HG02571 (cell line): ENCODE data around the gene MLLT3.
A peak's percentile ranks its signal among the peaks of the same experiment; 100 is the strongest.

Experiments used
- ATAC-seq: cut with Tn5 transposase; IDR thresholded peaks from one replicate; pipeline ENCODE4 v1.9.1; 2021; ENCODE audit warnings: mild to moderate bottlenecking, moderate library complexity; ENCODE audit not compliant: unreplicated experiment

MLLT3 gene

GRCh38 chr9:20524776-20525175, 97.5 kb downstream of the MLLT3 start:
- ATAC-seq: no peak

GRCh38 chr9:20518737-20519136, 103.6 kb downstream of the MLLT3 start:
- ATAC-seq: no peak

GRCh38 chr9:20513126-20513913, 109.0 kb downstream of the MLLT3 start:
- ATAC-seq: no peak

DNA sequence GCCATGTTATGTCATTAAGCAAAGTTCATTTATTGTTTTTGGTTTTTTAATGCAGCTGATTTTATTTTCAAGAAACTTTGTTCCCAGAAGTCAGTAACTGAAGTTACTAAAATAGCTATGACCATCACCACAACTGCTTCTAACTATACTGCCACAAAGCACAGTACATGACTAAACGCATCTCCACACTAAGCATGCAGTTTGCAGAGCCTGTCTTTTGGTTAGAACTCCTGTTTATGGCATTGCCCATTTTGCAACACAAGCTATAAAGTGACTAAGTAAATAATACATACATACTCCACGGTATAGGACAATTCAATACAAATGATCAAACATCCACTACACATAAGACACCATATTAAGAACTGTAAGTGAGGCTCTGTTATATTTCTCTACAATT, 109.7 kb downstream of the MLLT3 start:
- no peak for ATAC-seq

- ATAC-seq: no peak
Observed at GRCh38 chr9:20512106-20512505, 110.2 kb downstream of the MLLT3 start.

GRCh38 chr9:20511686-20512085, 110.6 kb downstream of the MLLT3 start:
- no peak for ATAC-seq

- no peak for ATAC-seq
Observed at GRCh38 chr9:20509466-20509865, 112.8 kb downstream of the MLLT3 start.

- peak; percentile 63 for ATAC-seq
Observed at GRCh38 chr9:20508242-20508641, 114.1 kb downstream of the MLLT3 start.

GRCh38 chr9:20507431-20507830, 114.9 kb downstream of the MLLT3 start:
- ATAC-seq: no peak

GRCh38 chr9:20506099-20506900, 116.0 kb downstream of the MLLT3 start:
- no peak for ATAC-seq

DNA sequence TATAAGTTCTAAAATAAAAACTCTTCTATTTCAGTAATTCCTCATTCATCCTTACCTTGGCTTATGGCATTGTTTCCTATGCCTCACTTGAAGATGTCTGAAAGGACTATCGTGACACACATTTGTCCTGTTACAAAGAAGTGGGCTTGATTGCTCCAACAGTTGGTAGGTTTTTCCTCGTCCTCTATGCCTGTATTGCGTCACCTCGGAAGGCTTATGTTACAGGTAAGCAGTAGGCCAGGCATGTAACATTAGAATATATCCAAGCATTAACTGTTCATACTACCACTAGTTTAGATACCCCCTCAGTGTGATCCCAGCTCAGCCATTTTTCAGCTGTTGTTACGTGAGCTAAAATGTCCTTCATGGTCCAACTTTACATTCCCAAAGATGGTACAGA, 116.7 kb downstream of the MLLT3 start:
- no peak for ATAC-seq

GRCh38 chr9:20504930-20505329, 117.4 kb downstream of the MLLT3 start:
- ATAC-seq: no peak

DNA sequence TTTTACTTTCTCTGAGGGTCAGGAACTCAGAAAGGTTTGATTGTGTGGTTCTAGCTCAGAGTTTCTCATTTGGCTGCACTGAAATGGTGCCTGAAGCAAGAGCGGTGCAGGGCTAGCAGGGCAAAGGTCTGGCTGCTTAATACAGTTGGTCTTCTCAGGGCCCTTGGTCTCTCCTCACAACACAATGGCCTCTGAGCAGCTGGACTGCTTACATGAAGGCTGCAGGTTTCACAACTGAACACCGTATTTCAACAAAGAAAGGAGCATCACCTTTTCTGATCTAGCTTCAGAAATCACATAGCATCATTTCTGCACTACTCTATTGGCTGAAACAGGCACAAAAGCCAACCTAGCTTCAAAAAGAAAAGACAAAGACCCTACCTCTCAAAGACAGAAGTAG, 122.2 kb downstream of the MLLT3 start:
- ATAC-seq: no peak

DNA sequence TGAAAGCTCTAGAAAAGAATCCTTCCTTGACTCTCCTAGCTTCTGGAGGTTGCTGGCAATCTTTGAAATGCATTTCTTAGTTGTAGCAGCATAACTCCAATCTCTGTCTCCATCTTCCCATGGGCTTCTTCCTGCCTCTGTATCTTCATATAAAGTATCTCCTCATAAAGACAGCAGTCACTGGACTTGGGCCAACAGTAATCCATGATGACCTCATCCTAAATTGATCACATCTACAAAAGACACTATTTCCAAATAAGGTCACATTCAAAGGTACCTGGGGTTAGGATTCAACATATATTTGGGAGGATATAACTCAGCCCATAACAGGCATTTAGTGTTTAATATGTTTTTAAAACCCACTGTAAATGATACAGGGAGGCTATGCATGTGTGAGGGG, 123.3 kb downstream of the MLLT3 start:
- ATAC-seq: no peak

DNA sequence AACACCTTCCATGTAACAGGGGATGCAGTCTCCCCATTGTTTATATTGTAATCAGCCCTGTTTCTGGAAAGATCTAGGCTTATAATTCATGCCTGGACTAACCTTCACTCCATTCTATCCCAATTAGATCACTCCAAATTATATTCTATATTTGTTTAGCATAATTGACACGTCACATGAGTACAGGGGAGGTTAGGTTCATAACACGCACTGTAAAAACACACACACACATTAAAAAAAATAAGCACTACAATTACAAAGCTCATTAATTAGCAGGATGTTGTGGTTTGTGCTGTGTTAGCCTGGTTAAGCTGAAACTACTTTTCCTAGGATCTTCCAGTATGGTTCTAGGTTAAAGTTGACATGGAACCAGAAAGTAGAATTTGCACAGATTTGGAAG, 126.0 kb downstream of the MLLT3 start:
- ATAC-seq: no peak

- no peak for ATAC-seq
Observed at GRCh38 chr9:20495098-20495497, 127.2 kb downstream of the MLLT3 start.

DNA sequence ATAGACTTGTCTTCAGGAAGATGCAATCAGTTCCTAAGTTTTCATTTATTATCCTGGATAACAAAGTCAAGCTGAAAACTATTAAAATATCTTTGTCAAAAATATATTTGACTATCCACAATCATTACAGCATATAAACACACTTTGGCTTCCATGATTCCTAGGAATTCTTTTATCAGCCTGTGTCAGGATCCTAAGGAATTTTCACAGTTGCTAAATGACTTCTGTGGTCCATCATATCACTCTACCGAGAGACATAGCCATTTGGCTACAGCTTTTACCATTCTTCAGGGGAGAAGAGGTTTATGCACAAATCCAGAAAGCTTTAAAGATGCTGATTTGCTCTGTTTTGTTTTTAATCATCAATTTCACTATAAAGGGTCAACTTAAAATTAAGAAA, 128.3 kb downstream of the MLLT3 start:
- ATAC-seq: no peak

DNA sequence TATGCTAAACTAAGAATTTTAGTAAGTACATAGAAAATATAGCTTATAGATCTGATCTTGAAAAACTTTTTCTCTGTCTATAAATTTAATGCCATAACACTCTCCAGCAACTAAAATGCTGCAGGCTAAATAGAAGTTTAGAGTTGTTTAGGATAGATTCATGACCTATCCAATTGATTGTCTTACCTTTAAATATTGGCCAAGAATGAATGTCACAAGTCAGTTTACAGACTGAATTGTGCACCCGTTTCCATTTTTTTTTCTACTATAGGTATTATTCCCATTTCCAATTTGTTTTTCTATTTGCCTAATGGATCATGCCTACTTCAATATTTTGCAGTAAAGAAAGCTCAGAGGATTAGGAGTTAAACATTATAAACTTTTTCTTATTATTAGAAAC, 129.5 kb downstream of the MLLT3 start:
- no peak for ATAC-seq

- no peak for ATAC-seq
Observed at GRCh38 chr9:20491612-20492011, 130.7 kb downstream of the MLLT3 start.

DNA sequence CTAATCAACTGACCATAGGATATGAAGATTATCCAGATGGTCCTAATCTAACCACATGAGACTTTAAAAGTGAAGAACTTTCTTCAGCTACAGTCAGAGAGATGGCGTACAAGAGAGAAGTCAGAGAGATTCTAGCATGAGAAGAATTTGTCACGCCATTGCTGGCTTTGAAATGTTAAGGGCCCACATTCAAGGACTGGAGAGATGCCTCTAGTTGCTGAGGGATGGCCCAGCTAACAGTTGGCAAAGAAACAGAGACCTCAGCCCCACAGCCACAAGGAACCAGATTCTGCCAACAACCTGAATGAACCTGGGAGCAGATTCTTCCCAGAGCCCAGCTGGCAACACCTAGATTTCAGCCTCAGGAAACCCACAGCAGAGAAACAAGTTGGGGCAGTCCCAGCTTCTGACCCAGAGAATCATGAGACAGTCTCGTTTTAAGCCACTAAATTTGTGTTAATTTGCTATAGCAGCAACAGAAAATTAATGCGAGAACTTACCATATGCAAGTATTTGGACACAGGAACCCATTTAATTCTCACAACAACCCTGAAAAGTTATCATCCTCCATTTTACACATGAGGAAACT, 132.0 kb downstream of the MLLT3 start:
- ATAC-seq: no peak

GRCh38 chr9:20488691-20489090, 133.6 kb downstream of the MLLT3 start:
- ATAC-seq: no peak

DNA sequence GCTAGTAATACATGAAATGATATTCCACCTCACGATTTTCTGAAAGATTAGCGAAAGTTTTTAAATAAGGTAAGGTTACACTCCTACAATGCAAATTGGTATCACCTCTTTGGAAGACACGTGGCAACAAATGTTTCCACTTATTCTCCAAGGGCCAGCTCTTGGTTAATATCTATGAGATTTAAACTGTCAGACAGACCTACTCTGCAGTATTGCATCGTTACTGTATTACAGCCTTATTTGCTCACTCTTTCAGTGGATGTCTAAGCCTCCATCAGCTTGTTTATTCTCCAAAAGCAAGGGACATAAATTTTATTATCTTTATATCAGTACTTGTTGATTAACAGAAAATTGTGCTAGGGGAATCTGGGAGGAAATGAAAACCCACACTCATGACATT, 135.7 kb downstream of the MLLT3 start:
- no peak for ATAC-seq
